ENCODE measurements around the gene SERPINA4. TPM values are rescaled to one million over a fixed set of nuclear protein-coding genes. Genes with fewer than 3 reads are reported as not detected.

SERPINA4 gene
- total RNA-seq, 1 donor from 2014 or later: not detected

DNA sequence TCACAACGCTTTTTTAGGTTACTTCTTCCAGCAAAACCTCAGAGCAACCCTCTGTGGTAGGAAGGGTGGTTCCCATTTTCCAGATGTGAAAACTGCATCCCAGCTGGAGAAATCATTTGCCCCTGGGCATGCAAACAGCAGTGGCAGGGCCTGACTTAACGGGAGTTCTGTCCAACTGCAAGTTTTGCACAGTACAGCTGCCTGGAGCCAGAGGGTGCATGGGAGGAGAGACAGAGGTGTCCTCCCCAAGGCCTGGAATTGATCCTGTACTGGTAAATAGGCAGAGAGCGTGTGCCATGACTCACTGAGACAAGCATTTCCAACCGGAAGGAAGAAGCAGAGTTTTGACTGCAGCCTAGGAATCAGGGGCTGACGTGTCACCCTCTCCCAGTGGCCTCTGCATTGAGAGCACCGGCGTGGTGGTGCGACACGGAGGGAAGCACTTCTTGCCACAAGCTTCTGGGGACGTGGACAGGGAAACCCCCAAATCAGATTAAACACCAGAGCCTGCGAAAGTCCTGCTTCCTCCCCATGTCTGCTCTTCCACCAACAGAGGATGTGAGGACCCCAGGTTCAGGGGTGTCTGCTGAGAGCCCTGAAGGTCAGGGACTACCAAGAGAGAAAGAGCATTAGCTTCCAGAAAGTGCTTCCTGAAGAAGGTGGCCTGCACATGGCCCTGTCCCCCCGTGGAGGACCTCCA, 19.0 kb upstream of the SERPINA4 start:
- FAIRE-seq (no peak), DNase-seq (ENCODE audit: low read depth) (peak; percentile 37)
- Histone ChIP-seq H2AFZ (ENCODE audit: low read depth, low read length) (peak overlapping the region; percentile 47), H3K4me1 (ENCODE audit: insufficient read depth, low read length) (peaks cover 15% of the 10 kb centered on the region), H3K4me3 (ENCODE audit: insufficient read depth, low read depth, low read length) (no peak overlapping the region), H3K9ac (ENCODE audit: low read length) (no peak overlapping the region), H3K27me3 (ENCODE audit: insufficient read depth, low read length) (no peaks in the 10 kb centered on the region), H3K4me2 (ENCODE audit: low read length) (peak overlapping the region; percentile 26), H3K9me3 (ENCODE audit: insufficient read depth, low read depth, low read length) (no peaks in the 10 kb centered on the region), H3K27ac (ENCODE audit: low read depth, low read length) (no peak overlapping the region), H3K36me3 (ENCODE audit: insufficient read depth, low read length) (no peaks in the 10 kb centered on the region), H3K79me2 (ENCODE audit: insufficient read depth, low read length) (no peaks in the 10 kb centered on the region), H4K20me1 (ENCODE audit: insufficient read depth, low read length) (no peaks in the 10 kb centered on the region)
- Mint-ChIP-seq H3K36me3 (ENCODE audit: low read depth, unreplicated experiment) (no peaks in the 10 kb centered on the region), H3K9me3 (ENCODE audit: unreplicated experiment) (peaks cover 12% of the 10 kb centered on the region), H3K4me3 (ENCODE audit: unreplicated experiment) (no peak overlapping the region), H3K27me3 (ENCODE audit: low read depth, unreplicated experiment) (peaks cover 17% of the 10 kb centered on the region), H3K4me1 (ENCODE audit: low read depth, unreplicated experiment) (peaks cover 13% of the 10 kb centered on the region), H3K27ac (ENCODE audit: unreplicated experiment) (no peak overlapping the region)
- TF ChIP-seq, protein P1, sequence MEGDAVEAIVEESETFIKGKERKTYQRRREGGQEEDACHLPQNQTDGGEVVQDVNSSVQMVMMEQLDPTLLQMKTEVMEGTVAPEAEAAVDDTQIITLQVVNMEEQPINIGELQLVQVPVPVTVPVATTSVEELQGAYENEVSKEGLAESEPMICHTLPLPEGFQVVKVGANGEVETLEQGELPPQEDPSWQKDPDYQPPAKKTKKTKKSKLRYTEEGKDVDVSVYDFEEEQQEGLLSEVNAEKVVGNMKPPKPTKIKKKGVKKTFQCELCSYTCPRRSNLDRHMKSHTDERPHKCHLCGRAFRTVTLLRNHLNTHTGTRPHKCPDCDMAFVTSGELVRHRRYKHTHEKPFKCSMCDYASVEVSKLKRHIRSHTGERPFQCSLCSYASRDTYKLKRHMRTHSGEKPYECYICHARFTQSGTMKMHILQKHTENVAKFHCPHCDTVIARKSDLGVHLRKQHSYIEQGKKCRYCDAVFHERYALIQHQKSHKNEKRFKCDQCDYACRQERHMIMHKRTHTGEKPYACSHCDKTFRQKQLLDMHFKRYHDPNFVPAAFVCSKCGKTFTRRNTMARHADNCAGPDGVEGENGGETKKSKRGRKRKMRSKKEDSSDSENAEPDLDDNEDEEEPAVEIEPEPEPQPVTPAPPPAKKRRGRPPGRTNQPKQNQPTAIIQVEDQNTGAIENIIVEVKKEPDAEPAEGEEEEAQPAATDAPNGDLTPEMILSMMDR (IDR thresholded peaks at IDR 0.05; ENCODE audit: insufficient read depth, low read depth, low read length): no peak
- TF ChIP-seq EZH2 (IDR thresholded peaks at IDR 0.05; ENCODE audit: insufficient read depth, low read length): no peak

GRCh38 chr14:94542811-94543440, 18.3 kb upstream of the SERPINA4 start:
- no peak for DNase-seq (ENCODE audit: low read depth)
- peaks cover 13% of the 10 kb centered on the region for H3K4me1 Mint-ChIP-seq (ENCODE audit: low read depth, unreplicated experiment)
- no peaks in the 10 kb centered on the region for H3K9me3 ChIP-seq (ENCODE audit: insufficient read depth, low read depth, low read length)
- H3K36me3 ChIP-seq (ENCODE audit: insufficient read depth, low read length): no peaks in the 10 kb centered on the region
- TF ChIP-seq, protein P1 (IDR thresholded peaks at IDR 0.05; ENCODE audit: insufficient read depth, low read depth, low read length): no peak
- no peak for TF ChIP-seq EZH2 (IDR thresholded peaks at IDR 0.05; ENCODE audit: insufficient read depth, low read length)
- H3K27ac Mint-ChIP-seq (ENCODE audit: unreplicated experiment): no peak overlapping the region
- H3K27ac ChIP-seq (ENCODE audit: low read depth, low read length): no peak overlapping the region
- FAIRE-seq: no peak
- H3K27me3 Mint-ChIP-seq (ENCODE audit: low read depth, unreplicated experiment): peaks cover 16% of the 10 kb centered on the region
- peaks cover 15% of the 10 kb centered on the region for H3K4me1 ChIP-seq (ENCODE audit: insufficient read depth, low read length)
- H3K9ac ChIP-seq (ENCODE audit: low read length): no peak overlapping the region
- H3K4me3 ChIP-seq (ENCODE audit: insufficient read depth, low read depth, low read length): no peak overlapping the region
- H3K4me3 Mint-ChIP-seq (ENCODE audit: unreplicated experiment): no peak overlapping the region
- H3K9me3 Mint-ChIP-seq (ENCODE audit: unreplicated experiment): peaks cover 12% of the 10 kb centered on the region
- peak overlapping the region; percentile 47 for H2AFZ ChIP-seq (ENCODE audit: low read depth, low read length)
- H3K27me3 ChIP-seq (ENCODE audit: insufficient read depth, low read length): no peaks in the 10 kb centered on the region
- H3K79me2 ChIP-seq (ENCODE audit: insufficient read depth, low read length): no peaks in the 10 kb centered on the region
- no peaks in the 10 kb centered on the region for H4K20me1 ChIP-seq (ENCODE audit: insufficient read depth, low read length)
- no peaks in the 10 kb centered on the region for H3K36me3 Mint-ChIP-seq (ENCODE audit: low read depth, unreplicated experiment)
- no peak overlapping the region for H3K4me2 ChIP-seq (ENCODE audit: low read length)

All from astrocyte (in vitro differentiated cells and primary cell).